HEK293 (cell line): Measurements from ENCODE around the gene SLC12A2.

Experiments
- ATF2 ChIP-seq: fragments of 450-650 bp; formaldehyde crosslinking; IDR thresholded peaks from 2 replicates; pipeline ENCODE4 v1.5.1; 2016; ENCODE audit warnings: missing biosample characterization, missing genetic modification characterization, low read depth
- CTCF ChIP-seq: fragments of 450-650 bp; formaldehyde crosslinking; IDR thresholded peaks from 2 replicates; pipeline ENCODE4 v1.5.1; 2016; ENCODE audit warnings: missing biosample characterization, missing genetic modification characterization
- REST ChIP-seq: fragments of 450-650 bp; formaldehyde crosslinking; IDR thresholded peaks from 2 replicates; pipeline ENCODE4 v1.5.1; 2016; ENCODE audit warnings: missing biosample characterization, missing genetic modification characterization
- SETDB1 ChIP-seq: IDR thresholded peaks from one replicate; pipeline ENCODE4 v1.6.1; 2017; ENCODE audit warnings: mild to moderate bottlenecking, low read length, moderate library complexity, mixed read lengths; ENCODE audit not compliant: insufficient read length
- TCF7L2 ChIP-seq: IDR thresholded peaks from 2 replicates; pipeline ENCODE4 v1.6.1; 2011; ENCODE audit warnings: low read depth, mild to moderate bottlenecking, inconsistent platforms, low read length, moderate library complexity, borderline replicate concordance
- YY1 ChIP-seq: fragments of 450-650 bp; formaldehyde crosslinking; IDR thresholded peaks from 2 replicates; pipeline ENCODE4 v1.5.1; 2018; ENCODE audit warnings: missing biosample characterization, missing genetic modification characterization
- ZBTB8A ChIP-seq: fragments of 450-650 bp; formaldehyde crosslinking; IDR thresholded peaks from 2 replicates; pipeline ENCODE4 v1.5.1; 2016; ENCODE audit warnings: missing biosample characterization, missing genetic modification characterization
- ZNF214 ChIP-seq: fragments of 450-650 bp; formaldehyde crosslinking; IDR thresholded peaks from 2 replicates; pipeline ENCODE4 v1.5.1; 2017; ENCODE audit warnings: missing biosample characterization, mild to moderate bottlenecking, missing genetic modification characterization, borderline replicate concordance
- ZNF274 ChIP-seq, 2 experiments: fragments of 200-500 bp in 1 of 2; fragments of 450-650 bp in 1 of 2; sonication (Bioruptor generic) in 1 of 2; formaldehyde crosslinking in 1 of 2; IDR thresholded peaks; 2 replicates each; pipeline versions ENCODE4 v1.5.1 to v1.6.1; 2014 to 2016; ENCODE audit warnings: borderline replicate concordance in 1 of 2, inconsistent platforms in 1 of 2, low read length in 1 of 2, missing biosample characterization in 1 of 2, missing genetic modification characterization in 1 of 2
- ZNF350 ChIP-seq: fragments of 450-650 bp; formaldehyde crosslinking; IDR thresholded peaks from 2 replicates; pipeline ENCODE4 v1.5.0; 2017; ENCODE audit warnings: missing biosample characterization, mild to moderate bottlenecking, missing genetic modification characterization
- ZNF529 ChIP-seq: fragments of 450-650 bp; formaldehyde crosslinking; IDR thresholded peaks from 2 replicates; pipeline ENCODE4 v1.5.1; 2017; ENCODE audit warnings: missing genetic modification characterization, missing biosample characterization; ENCODE audit not compliant: insufficient replicate concordance
- ZSCAN23 ChIP-seq: fragments of 450-650 bp; formaldehyde crosslinking; IDR thresholded peaks from 2 replicates; pipeline ENCODE4 v1.5.1; 2016; ENCODE audit warnings: missing biosample characterization, missing genetic modification characterization

GRCh38 chr5:128081111-128081851 lies 2.3 kb upstream of the SLC12A2 start:
- TF ChIP-seq ZSCAN23: no peak
- no peak for TF ChIP-seq CTCF (tag by site-specific recombination)
- TF ChIP-seq ZBTB8A (tag by site-specific recombination): no peak
- TF ChIP-seq TCF7L2: no peak
- TF ChIP-seq ZNF214: no peak
- TF ChIP-seq YY1 (tag by site-specific recombination): no peak
- no peak for TF ChIP-seq ZNF274 (IDR thresholded peaks at IDR 0.05; ENCODE audit: low read length)
- peak; percentile 41; the same call in 1 of the 2 replicates for TF ChIP-seq ZNF274 (tag by site-specific recombination; IDR thresholded peaks at IDR 0.05; ENCODE audit: borderline replicate concordance)
- TF ChIP-seq ATF2: no peak
- no peak for TF ChIP-seq ZNF350 (tag by site-specific recombination)
- no peak for TF ChIP-seq SETDB1
- no peak for TF ChIP-seq REST (tag by site-specific recombination)
- TF ChIP-seq ZNF529 (tag by site-specific recombination): no peak
